PFSK-1 (cell line): ENCODE results near the gene CCDC134.

Experiments
- POLR2AphosphoS5 ChIP-seq: IDR thresholded peaks from 2 replicates; pipeline ENCODE4 v1.6.1; 2012; ENCODE audit warnings: low read depth, mild to moderate bottlenecking, control low read depth, low read length, moderate library complexity
- REST ChIP-seq, 2 experiments: IDR thresholded peaks; 2 replicates each; pipeline versions ENCODE4 v1.6.1 to v1.8.0; 2011 to 2012; ENCODE audit warnings: low read depth in 2 of 2, low read length in 2 of 2, control low read depth in 1 of 2, inconsistent platforms in 1 of 2, mild to moderate bottlenecking in 1 of 2, moderate library complexity in 1 of 2; ENCODE audit not compliant: insufficient read depth in 1 of 2
- SIN3A ChIP-seq: IDR thresholded peaks from 2 replicates; pipeline ENCODE4 v1.6.1; 2012; ENCODE audit warnings: mild to moderate bottlenecking, low read length, moderate library complexity, borderline replicate concordance; ENCODE audit not compliant: insufficient read depth
- TAF1 ChIP-seq: IDR thresholded peaks from 2 replicates; pipeline ENCODE4 v1.6.1; 2012; ENCODE audit warnings: low read length, control low read depth, borderline replicate concordance; ENCODE audit not compliant: insufficient read depth

- no peak for TF ChIP-seq REST (IDR thresholded peaks at IDR 0.05; ENCODE audit: insufficient read depth in 1 of 2, low read depth in 2 of 2, low read length in 2 of 2)
- no peak for TF ChIP-seq TAF1
- no peak for TF ChIP-seq SIN3A
- TF ChIP-seq POLR2AphosphoS5, result no peak
Measured at GRCh38 chr22:41857860-41858199, 57.4 kb downstream of the CCDC134 start.
